AG09309 (cell line): Measurements from ENCODE around the gene PLLP.

Experiments used
- DNase-seq: peaks from one replicate; pipeline ENCODE4 v3.0.0-alpha.2; 2010; ENCODE audit warnings: low read depth
- H3K4me3 ChIP-seq: 2 replicates; pipeline ENCODE4 v1.5.1; 2011; ENCODE audit warnings: mild to moderate bottlenecking, low read depth, low read length, moderate library complexity; ENCODE audit not compliant: control insufficient read depth
- TF ChIP-seq, protein P1 (sequence below): IDR thresholded peaks from 2 replicates; pipeline ENCODE4 v1.5.1; 2011; ENCODE audit warnings: mild to moderate bottlenecking, low read depth, low read length, inconsistent platforms; ENCODE audit not compliant: insufficient read depth, control insufficient read depth; ENCODE audit errors: missing control alignments

Gene PLLP

DNA sequence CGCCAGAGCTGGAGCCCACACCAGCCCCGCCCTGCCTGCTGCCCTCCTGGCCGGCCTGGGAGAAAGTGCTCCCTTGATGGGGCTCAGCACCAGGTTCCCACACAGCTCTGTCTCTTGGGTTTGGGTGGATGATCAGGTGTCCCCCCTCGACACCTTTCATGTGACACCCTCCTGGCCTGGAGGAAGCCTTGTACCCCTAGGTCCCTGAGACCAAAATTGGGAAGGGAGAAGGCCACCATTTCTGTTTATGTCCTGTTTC is 19.4 kb upstream of the PLLP start:
- TF ChIP-seq, protein P1, sequence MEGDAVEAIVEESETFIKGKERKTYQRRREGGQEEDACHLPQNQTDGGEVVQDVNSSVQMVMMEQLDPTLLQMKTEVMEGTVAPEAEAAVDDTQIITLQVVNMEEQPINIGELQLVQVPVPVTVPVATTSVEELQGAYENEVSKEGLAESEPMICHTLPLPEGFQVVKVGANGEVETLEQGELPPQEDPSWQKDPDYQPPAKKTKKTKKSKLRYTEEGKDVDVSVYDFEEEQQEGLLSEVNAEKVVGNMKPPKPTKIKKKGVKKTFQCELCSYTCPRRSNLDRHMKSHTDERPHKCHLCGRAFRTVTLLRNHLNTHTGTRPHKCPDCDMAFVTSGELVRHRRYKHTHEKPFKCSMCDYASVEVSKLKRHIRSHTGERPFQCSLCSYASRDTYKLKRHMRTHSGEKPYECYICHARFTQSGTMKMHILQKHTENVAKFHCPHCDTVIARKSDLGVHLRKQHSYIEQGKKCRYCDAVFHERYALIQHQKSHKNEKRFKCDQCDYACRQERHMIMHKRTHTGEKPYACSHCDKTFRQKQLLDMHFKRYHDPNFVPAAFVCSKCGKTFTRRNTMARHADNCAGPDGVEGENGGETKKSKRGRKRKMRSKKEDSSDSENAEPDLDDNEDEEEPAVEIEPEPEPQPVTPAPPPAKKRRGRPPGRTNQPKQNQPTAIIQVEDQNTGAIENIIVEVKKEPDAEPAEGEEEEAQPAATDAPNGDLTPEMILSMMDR: no peak
- DNase-seq: no peak
- H3K4me3 ChIP-seq: no peak overlapping the region

DNA sequence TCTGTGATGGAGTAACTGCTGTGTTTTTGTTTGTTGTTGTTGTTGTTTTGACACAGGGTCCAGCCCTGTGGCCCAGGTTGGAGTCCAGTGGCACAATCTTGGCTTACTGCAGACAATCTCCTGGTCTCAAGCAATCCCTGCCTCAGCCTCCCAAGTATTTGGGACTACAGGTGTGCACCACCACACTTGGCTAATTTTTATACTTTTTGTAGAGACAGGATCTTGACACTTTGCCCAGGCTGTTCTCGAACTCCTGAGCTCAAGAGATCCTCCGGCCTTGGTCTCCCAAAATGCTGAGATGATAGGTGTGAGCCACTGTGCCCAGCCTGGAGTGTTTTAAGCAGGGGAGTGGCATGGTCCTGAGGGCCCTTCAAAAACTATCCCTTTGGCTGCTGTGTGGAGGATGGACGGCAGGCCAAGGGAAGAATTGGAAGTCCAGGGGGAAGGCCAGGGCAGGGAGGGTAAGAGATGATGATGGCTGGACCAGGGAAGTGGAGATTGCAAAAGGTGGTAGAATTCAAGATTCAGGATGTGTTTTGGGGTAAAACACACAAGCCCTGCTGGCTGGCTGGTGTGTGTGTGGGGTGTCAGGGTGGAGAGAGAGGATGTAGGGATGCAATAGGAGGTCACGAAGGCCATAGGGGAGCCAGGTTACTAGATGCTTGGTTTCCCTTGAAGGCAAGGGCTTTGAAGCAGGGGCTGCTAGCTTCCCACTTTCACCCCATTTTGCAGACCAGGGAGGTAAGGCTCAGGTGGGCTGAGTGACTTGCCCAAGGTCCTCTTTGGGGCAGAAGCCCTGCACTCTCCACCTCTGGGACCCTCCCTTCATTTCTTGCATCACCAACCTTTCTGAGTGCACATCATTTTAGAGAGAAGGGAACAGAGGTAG is 18.8 kb upstream of the PLLP start:
- DNase-seq: no peak
- TF ChIP-seq, protein P1: no peak
- H3K4me3 ChIP-seq: no peak overlapping the region

DNA sequence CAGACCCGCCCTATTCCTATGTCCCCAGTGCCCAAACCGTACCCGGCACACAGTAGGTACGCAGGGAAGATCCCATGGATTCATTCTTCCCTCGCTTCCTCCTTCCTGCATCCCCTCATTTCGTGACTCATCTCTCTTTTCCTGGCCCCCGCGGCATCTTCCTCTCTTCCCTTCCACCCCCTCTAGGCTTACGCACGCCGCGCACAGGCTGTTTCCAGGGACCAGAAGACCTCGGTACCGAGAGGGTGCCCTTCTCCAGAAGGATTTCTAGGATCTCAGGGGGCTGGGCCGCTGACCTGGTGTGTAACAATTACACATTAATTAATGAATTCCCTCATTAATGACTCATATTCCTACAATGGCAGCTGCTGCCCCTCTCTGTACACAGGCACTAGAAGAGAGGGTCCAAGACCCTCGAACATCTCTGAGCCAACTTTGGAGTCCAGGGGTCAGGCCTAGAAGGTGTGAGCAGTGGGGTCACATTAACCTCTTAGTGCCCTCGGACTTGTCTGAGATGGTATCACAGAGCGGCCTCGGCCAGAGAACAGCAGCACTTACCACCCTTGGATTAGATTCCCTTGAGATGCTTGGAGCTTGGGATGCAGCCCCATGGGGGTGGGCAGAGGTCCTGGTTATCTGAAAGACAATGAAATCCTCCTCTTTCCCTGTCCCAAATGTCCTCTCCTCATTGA is 16.8 kb upstream of the PLLP start:
- no peak overlapping the region for H3K4me3 ChIP-seq

DNA sequence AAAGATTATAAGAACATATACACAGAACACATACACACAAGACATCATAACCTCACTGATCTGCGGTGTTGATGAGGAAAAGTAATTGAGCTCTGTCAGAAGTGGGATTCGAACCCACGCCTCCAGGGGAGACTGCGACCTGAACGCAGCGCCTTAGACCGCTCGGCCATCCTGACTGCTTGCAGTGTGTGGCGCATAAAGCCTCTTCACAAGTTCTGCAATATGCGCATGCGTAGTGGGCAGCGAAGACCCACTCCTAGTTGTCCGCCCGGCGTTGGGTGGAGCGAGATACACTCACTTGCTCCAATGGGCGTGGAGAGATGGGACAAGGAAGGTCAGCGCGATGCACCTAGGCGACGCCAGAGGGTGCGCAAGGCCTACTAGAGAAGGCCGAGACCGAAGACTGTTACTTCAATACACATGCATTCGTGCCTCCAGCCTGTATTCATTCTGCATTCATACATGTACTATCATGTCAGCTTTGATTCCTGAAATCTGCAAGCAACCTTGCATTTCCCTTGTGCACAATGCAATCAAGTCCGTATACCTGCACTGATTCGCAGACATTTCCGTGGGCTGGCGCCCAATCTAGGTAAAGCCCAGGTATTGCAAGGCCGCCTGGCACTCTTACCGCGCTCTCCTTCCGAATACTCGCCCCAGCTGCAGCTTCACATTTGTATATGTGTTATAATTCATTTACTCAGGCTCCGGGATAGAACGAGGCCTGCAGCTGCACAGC is 16.1 kb upstream of the PLLP start:
- DNase-seq: peak; percentile 93
- no peak overlapping the region for H3K4me3 ChIP-seq
- TF ChIP-seq, protein P1: peak; percentile 97

More for the DNA sequence above, 16.8 kb upstream of the PLLP start:
- TF ChIP-seq, protein P1: no peak
- no peak for DNase-seq

DNA sequence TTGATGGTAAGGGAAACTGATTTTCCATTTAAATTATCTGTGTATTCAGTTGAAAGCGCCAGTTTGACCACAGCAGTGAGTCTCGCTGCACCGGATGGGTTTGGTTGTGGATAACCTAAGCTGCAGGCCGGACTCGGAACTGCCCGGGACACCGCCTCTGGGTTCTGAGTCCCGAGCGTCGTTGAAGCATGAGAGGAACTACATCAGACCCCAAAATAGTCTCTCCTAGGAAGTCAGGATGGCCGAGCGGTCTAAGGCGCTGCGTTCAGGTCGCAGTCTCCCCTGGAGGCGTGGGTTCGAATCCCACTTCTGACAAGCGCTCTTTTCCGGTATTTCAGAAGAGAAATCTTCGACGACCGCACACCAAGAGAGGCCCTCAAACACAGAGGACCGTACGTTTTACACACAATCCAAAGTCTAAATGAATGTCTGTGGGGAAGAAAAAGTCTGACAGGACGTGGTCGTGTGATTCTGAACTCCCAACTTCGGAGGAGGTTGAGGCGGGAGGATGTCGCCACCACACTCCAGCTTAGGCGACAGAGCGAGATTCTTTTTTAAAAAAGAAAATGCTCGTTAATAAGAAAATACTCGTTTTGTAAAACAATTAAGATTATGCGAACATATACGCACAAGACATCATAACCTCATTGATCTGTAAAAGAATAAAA is 15.4 kb upstream of the PLLP start:
- peak overlapping the region; percentile 49 for H3K4me3 ChIP-seq
- TF ChIP-seq, protein P1: peak; percentile 18
- DNase-seq: peak; percentile 92
